ENCODE results near the gene SPATA33.

GRCh38 chr16:89643769-89644300 is 13.8 kb upstream of the SPATA33 start:
- TF ChIP-seq POLR2AphosphoS5 (IDR thresholded peaks at IDR 0.05), result no peak
- no peak for TF ChIP-seq CTCF (IDR thresholded peaks at IDR 0.05)

All from gastroesophageal sphincter (tissue), 3 donors.